Muscle layer of duodenum (tissue), 2 donors: ENCODE data around the gene ROBO1.
"Not testable (repeated sequence)": the region's sequence is repeated elsewhere in the genome, so short reads cannot be mapped to it uniquely, and the experiment has no call there.

ENCODE experiments used
- H3K27ac ChIP-seq: one replicate; pipeline ENCODE4 v1.7.0; 2013; ENCODE audit warnings: mild to moderate bottlenecking, low read length
- H3K27me3 ChIP-seq: one replicate; pipeline ENCODE4 v1.7.0; 2013; ENCODE audit warnings: low read depth, mild to moderate bottlenecking, control low read depth, low read length
- H3K36me3 ChIP-seq, 2 donors: one replicate each; pipeline ENCODE4 v1.7.0; 2013; ENCODE audit warnings: low read length in 2 of 2, control low read depth in 1 of 2, mild to moderate bottlenecking in 1 of 2; ENCODE audit not compliant: insufficient read depth in 2 of 2, control insufficient read depth in 1 of 2
- H3K4me1 ChIP-seq, 2 donors: one replicate each; pipeline ENCODE4 v1.7.0; 2013; ENCODE audit warnings: low read length in 2 of 2, mild to moderate bottlenecking in 2 of 2, control low read depth in 1 of 2, moderate library complexity in 1 of 2; ENCODE audit not compliant: insufficient read depth in 2 of 2, control insufficient read depth in 1 of 2
- H3K4me3 ChIP-seq, 2 donors: one replicate each; pipeline ENCODE4 v1.7.0; 2013; ENCODE audit warnings: low read length in 2 of 2, low read depth in 1 of 2, mild to moderate bottlenecking in 1 of 2
- H3K9me3 ChIP-seq, 2 donors: one replicate each; pipeline ENCODE4 v1.7.0; 2013; ENCODE audit warnings: low read length in 2 of 2, control low read depth in 1 of 2, mild to moderate bottlenecking in 1 of 2; ENCODE audit not compliant: control insufficient read depth in 1 of 2
- donor health status: healthy.

The ROBO1 gene

DNA sequence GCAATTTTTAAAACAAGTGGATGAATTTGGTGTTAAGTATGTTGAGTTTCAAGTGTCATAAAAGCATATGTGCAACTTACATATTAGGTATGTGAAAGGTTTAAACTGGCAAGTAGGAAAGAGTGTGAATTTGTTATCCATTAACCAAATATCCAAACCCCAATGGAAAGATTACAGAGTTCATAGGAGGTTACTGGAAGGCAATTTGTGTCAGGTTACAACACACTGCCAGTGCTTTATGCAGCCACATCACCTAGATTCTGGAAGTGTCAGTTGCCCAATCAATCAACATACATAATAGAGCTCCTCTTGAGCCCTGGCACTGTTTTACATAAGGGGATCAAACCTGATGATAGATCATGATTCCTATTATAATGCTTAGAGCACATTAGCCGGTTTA is 261.0 kb downstream of the ROBO1 start:
- Histone ChIP-seq H3K27ac (no peak overlapping the region), H3K36me3 (no peaks in the 10 kb centered on the region), H3K4me1 (no peaks in the 10 kb centered on the region), H3K27me3 (no peaks in the 10 kb centered on the region), H3K9me3 (no peaks in the 10 kb centered on the region), H3K4me3 (no peak overlapping the region)

DNA sequence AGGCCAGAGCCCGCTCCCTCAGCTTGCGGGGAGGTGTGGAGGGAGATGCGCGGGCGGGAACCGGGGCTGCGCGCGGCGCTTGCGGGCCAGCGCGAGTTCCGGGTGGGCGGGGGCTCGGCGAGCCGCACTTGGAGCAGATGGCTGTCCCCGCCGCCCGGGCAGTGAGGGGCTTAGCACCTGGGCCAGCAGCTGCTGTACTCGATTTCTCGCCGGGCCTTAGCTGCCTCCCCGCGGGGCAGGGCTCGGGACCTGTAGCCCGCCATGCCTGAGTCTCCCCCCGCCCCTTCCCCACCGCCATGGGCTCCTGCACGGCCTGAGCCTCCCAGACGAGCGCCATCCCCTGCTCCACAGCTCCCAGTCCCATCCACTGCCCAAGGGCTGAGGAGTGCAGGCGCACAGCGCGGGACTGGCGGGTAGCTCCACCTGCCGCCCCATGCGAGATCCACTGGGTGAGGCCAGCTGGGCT is 265.5 kb downstream of the ROBO1 start:
- not testable (repeated sequence) for H3K36me3 ChIP-seq, H3K4me3 ChIP-seq, H3K27me3 ChIP-seq, H3K9me3 ChIP-seq, H3K27ac ChIP-seq, H3K4me1 ChIP-seq

GRCh38 chr3:79497447-79498111 is 270.2 kb downstream of the ROBO1 start:
- H3K27me3 ChIP-seq = no peaks in the 10 kb centered on the region
- H3K27ac ChIP-seq = no peak overlapping the region
- no peaks in the 10 kb centered on the region for H3K36me3 ChIP-seq
- no peaks in the 10 kb centered on the region for H3K4me1 ChIP-seq
- no peak overlapping the region for H3K4me3 ChIP-seq
- H3K9me3 ChIP-seq = no peaks in the 10 kb centered on the region

DNA sequence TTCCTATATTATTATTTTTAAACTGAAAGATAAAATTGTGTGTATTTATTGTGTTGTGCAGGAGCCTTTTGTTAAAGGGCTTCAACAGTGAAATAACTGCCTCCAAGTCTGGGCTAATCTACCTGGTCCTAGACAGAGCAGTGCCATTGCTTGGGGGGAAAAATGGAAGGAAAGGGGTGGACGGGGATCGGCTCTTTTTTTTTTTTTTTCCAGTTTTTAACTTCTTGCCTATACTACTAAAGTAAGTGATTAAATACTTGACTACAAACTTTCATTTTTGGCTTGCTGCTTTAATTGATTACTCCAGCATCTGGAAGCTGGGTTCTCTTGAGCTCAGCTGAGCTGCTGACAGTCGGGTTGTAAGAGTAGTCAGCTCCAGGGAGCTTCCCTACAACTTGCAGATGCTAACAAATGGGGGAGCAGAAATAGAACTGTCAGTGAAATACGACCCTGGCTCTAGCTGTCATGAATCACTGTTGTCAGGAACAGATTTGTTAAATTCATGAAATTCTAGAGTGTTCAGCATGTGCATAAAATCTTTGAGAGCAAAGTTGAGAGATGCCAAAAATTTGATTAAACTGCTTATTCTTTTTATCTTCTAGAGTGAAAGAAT is 276.7 kb downstream of the ROBO1 start:
- Histone ChIP-seq H3K4me1 (no peaks in the 10 kb centered on the region), H3K27me3 (no peaks in the 10 kb centered on the region), H3K4me3 (no peak overlapping the region), H3K9me3 (no peaks in the 10 kb centered on the region), H3K27ac (no peak overlapping the region), H3K36me3 (no peaks in the 10 kb centered on the region)

DNA sequence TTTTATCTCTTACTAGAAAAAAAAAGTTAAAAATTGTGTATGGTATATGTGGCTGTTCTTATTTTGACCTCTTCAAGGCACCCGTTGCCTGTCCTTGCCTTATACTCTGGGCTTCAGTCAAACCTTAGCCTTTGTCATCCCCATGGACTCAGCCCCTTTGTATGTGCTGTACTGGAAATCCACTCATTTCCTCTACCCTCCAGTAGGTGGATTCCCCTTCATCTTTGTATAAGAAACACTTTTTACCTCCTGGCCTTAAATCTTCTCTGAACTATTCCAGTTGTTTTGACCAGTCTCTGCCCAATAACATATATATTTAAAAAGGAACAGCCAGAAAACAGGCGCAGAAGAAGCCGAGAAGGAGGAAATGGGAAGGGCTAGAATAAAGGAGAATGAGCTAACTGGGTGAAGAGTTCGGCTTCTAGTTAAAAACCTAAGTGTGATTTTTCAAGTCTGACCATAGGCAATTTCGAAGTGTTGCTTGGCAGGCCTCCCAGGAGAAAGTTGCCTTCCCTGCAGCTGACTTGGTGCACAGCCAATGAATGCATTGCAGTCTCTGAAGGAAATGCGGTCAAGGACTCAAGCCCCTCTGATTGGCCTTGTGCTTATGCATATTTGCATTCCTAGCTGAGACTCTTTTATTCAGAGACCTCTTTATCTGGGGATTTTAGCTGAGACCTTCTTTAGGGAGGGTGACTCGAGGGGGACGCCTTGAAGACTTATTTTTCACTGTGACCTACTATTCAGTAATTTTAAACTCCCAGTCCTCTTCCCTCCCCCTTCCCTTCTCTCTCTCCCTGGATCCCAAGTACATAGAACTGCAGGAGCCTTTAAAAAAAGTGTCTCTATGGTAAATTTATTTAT is 277.4 kb downstream of the ROBO1 start:
- Histone ChIP-seq H3K27ac (no peak overlapping the region), H3K9me3 (no peaks in the 10 kb centered on the region), H3K36me3 (no peaks in the 10 kb centered on the region), H3K4me3 (peak overlapping the region in 1 of 2 donors; percentile 8), H3K4me1 (no peaks in the 10 kb centered on the region), H3K27me3 (no peaks in the 10 kb centered on the region)

GRCh38 chr3:79488407-79488806 is 279.4 kb downstream of the ROBO1 start:
- Histone ChIP-seq H3K4me1 (no peaks in the 10 kb centered on the region), H3K36me3 (no peaks in the 10 kb centered on the region), H3K4me3 (no peak overlapping the region), H3K9me3 (no peaks in the 10 kb centered on the region), H3K27me3 (no peaks in the 10 kb centered on the region), H3K27ac (no peak overlapping the region)

- Histone ChIP-seq H3K36me3 (no peaks in the 10 kb centered on the region), H3K4me3 (no peak overlapping the region), H3K27me3 (no peaks in the 10 kb centered on the region), H3K4me1 (no peaks in the 10 kb centered on the region), H3K9me3 (no peaks in the 10 kb centered on the region), H3K27ac (no peak overlapping the region)
These were observed 287.1 kb downstream of the ROBO1 start for GRCh38 chr3:79480746-79481145.

- Histone ChIP-seq H3K4me3 (no peak overlapping the region), H3K27me3 (no peaks in the 10 kb centered on the region), H3K4me1 (no peaks in the 10 kb centered on the region), H3K9me3 (no peaks in the 10 kb centered on the region), H3K27ac (no peak overlapping the region), H3K36me3 (no peaks in the 10 kb centered on the region)
These were observed 289.2 kb downstream of the ROBO1 start for GRCh38 chr3:79478620-79479019.

GRCh38 chr3:79477242-79477641 is 290.6 kb downstream of the ROBO1 start:
- Histone ChIP-seq H3K27ac (no peak overlapping the region), H3K9me3 (no peaks in the 10 kb centered on the region), H3K4me3 (no peak overlapping the region), H3K36me3 (no peaks in the 10 kb centered on the region), H3K27me3 (no peaks in the 10 kb centered on the region), H3K4me1 (no peaks in the 10 kb centered on the region)

DNA sequence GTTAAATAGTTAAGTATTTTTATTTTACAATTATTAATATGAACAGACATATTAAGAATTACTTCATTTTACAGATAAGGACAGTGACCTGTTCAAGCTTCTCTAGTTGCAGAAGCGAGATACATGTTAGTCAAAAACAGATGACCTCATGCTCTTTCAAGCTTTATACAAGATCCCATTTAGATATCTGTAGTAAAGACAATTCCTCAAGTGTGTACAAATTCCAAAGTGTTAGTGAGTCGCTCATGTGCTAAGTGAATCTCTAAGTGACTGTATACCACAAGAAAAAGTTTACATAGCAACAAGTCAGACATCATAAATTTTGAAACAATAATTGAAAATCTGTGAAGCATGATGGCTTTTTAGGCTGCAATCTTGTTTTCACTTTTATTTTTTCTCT is 293.8 kb downstream of the ROBO1 start:
- no peaks in the 10 kb centered on the region for H3K27me3 ChIP-seq
- H3K9me3 ChIP-seq = no peaks in the 10 kb centered on the region
- H3K4me1 ChIP-seq = no peaks in the 10 kb centered on the region
- no peaks in the 10 kb centered on the region for H3K36me3 ChIP-seq
- no peak overlapping the region for H3K4me3 ChIP-seq
- no peak overlapping the region for H3K27ac ChIP-seq

DNA sequence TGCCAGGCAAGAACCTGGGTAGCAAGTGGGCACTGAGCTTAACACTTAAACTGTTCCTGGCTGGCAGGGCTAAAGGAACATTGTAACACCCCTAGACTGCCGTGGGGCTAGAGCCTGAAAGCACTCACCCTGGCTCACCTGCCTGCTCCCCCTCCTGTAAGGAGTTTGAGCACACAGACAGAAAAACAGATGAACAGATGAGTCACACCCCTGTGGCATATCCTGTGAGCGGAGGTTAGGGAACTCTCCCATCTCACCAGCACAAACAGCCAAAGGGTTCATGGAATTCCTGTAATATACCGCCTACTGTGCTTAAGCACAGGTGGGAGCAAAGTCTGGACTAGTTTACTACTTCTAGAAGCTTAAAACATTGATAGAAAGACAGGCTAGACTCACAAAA is 300.1 kb downstream of the ROBO1 start:
- H3K4me3 ChIP-seq = no peak overlapping the region
- no peak overlapping the region for H3K27ac ChIP-seq
- no peaks in the 10 kb centered on the region for H3K27me3 ChIP-seq
- no peaks in the 10 kb centered on the region for H3K9me3 ChIP-seq
- no peaks in the 10 kb centered on the region for H3K36me3 ChIP-seq
- no peaks in the 10 kb centered on the region for H3K4me1 ChIP-seq
